CD4-positive, alpha-beta T cell (primary cell): ENCODE data around the gene AJUBA. TPM values are rescaled to one million over a fixed set of nuclear protein-coding genes. Genes with fewer than 3 reads are reported as not detected.
"Not testable (repeated sequence)": the region's sequence is repeated elsewhere in the genome, so short reads cannot be mapped to it uniquely, and the experiment has no call there.

Experiments
- ATAC-seq: fragments of 200-7000 bp; cut with Tn5 transposase; one replicate; pipeline ENCODE4 v1.10.0; 2022; ENCODE audit warnings: mild to moderate bottlenecking; ENCODE audit not compliant: poor library complexity
- CTCF ChIA-PET: fragments of 350-600 bp; sonication (Branson Sonifier 250); formaldehyde crosslinking; loops from one replicate; lab custom pipeline; 2021; ENCODE audit warnings: antibody characterized with exemption, inconsistent platforms; lab: Charles Lee
- POLR2A ChIA-PET: fragments of 350-600 bp; sonication (Branson Sonifier 250); formaldehyde crosslinking; loops from one replicate; lab custom pipeline; 2021; ENCODE audit warnings: antibody characterized with exemption, inconsistent platforms; lab: Charles Lee
- DNase-seq, 14 experiments: peaks; one replicate each; pipeline ENCODE4 v3.0.0-alpha.2; 2013 to 2020; ENCODE audit warnings: mixed read lengths in 2 of 14
- H3K27ac ChIP-seq, 2 donors: one replicate each; pipeline versions ENCODE4 v1.5.1 to v1.7.0; 2013; ENCODE audit warnings: low read length in 2 of 2, low read depth in 1 of 2, mild to moderate bottlenecking in 1 of 2
- H3K27me3 ChIP-seq, 2 experiments: 1 replicate in 1 of 2; 2 replicates in 1 of 2; pipeline versions ENCODE4 v1.6.1 to v1.7.0; 2013; ENCODE audit warnings: low read length in 2 of 2, control low read depth in 1 of 2, mild to moderate bottlenecking in 1 of 2, moderate library complexity in 1 of 2; ENCODE audit not compliant: insufficient read depth in 2 of 2, control insufficient read depth in 1 of 2
- H3K36me3 ChIP-seq: one replicate; pipeline ENCODE4 v1.6.1; 2013; ENCODE audit warnings: low read length, control low read depth; ENCODE audit not compliant: insufficient read depth
- H3K4me1 ChIP-seq: one replicate; pipeline ENCODE4 v1.6.1; 2013; ENCODE audit warnings: low read length, control low read depth; ENCODE audit not compliant: insufficient read depth
- H3K4me3 ChIP-seq: one replicate; pipeline ENCODE4 v1.5.1; 2013; ENCODE audit warnings: mild to moderate bottlenecking, low read length, moderate library complexity
- H3K9me3 ChIP-seq, 2 experiments: 1 replicate in 1 of 2; 2 replicates in 1 of 2; pipeline versions ENCODE4 v1.6.1 to v1.7.0; 2013; ENCODE audit warnings: low read length in 2 of 2, mild to moderate bottlenecking in 2 of 2, control low read depth in 1 of 2, moderate library complexity in 1 of 2; ENCODE audit not compliant: control insufficient read depth in 1 of 2, insufficient read depth in 1 of 2
- H3K27ac Mint-ChIP-seq: one replicate; pipeline ENCODE4 v1.8.0; 2020; ENCODE audit warnings: mixed read lengths
- H3K27me3 Mint-ChIP-seq: one replicate; pipeline ENCODE4 v1.8.0; 2021; ENCODE audit warnings: mixed read lengths
- H3K36me3 Mint-ChIP-seq: one replicate; pipeline ENCODE4 v1.8.0; 2021; ENCODE audit warnings: low read depth, mixed read lengths
- H3K4me1 Mint-ChIP-seq: one replicate; pipeline ENCODE4 v1.8.0; 2021; ENCODE audit warnings: low read depth, mixed read lengths
- H3K4me3 Mint-ChIP-seq: one replicate; pipeline ENCODE4 v1.8.0; 2020; ENCODE audit warnings: mild to moderate bottlenecking, mixed read lengths
- H3K9me3 Mint-ChIP-seq: one replicate; pipeline ENCODE4 v1.8.0; 2020; ENCODE audit warnings: mixed read lengths
- CTCF ChIP-seq: fragments of 200-600 bp; IDR thresholded peaks from one replicate; pipeline ENCODE4 v1.8.0; 2022; ENCODE audit warnings: antibody characterized with exemption, mild to moderate bottlenecking
- intact Hi-C, 2 experiments: fragments of 100-400 bp; cut with DNase I in 1 of 2; cut with micrococcal nuclease in 1 of 2; formaldehyde crosslinking; loops; one replicate each; pipeline versions ENCODE4 v1.15.1 to v1.9.0; 2023 to 2025; cut with DNase I, micrococcal nuclease
- total RNA-seq, 174 experiments: library from RNA in 2 of 174; stranded (reverse) in 2 of 174; gene quantifications; one replicate each; pipeline ENCODE4 v1.2.3 and lab custom pipeline; 2021 to 2026

AJUBA gene
- total RNA-seq, 2 experiments from 2014 or later: 0.67 to 1.1 TPM

- H3K4me1 Mint-ChIP-seq: no peaks in the 10 kb centered on the region
- no peak overlapping the region for H3K4me3 ChIP-seq
- intact Hi-C loops: no loop called here
- H3K27me3 Mint-ChIP-seq: no peaks in the 10 kb centered on the region
- H3K27ac Mint-ChIP-seq: no peak overlapping the region
- no peak overlapping the region for H3K27ac ChIP-seq
- TF ChIP-seq CTCF: no peak
- ATAC-seq (no peak), DNase-seq (no peak)
- no peaks in the 10 kb centered on the region for H3K36me3 ChIP-seq
- no peaks in the 10 kb centered on the region for H3K27me3 ChIP-seq
- ChIA-PET CTCF (interaction anchor here (0.5 to 4.4 kb wide), 6 partner anchors 10 to 207 kb away, joined by 3 to 42 read pairs (median 16); partner anchors contain the start of genes AJUBA, CDH24 and PRMT5), POLR2A (interaction anchor here (0.8 to 2.4 kb wide), 5 partner anchors 10 to 85 kb away, joined by 3 to 16 read pairs (median 4); partner anchors contain the start of genes AJUBA and CDH24)
- no peaks in the 10 kb centered on the region for H3K36me3 Mint-ChIP-seq
- H3K4me3 Mint-ChIP-seq: no peak overlapping the region
- H3K9me3 ChIP-seq: no peaks in the 10 kb centered on the region
- H3K4me1 ChIP-seq: no peaks in the 10 kb centered on the region
- H3K9me3 Mint-ChIP-seq: no peaks in the 10 kb centered on the region
Measured at GRCh38 chr14:22972313-22972930, 9.9 kb downstream of the AJUBA start.

GRCh38 chr14:22971152-22971551 is 11.2 kb downstream of the AJUBA start:
- no peak overlapping the region for H3K27ac Mint-ChIP-seq
- intact Hi-C loops: no loop called here
- ATAC-seq: no peak
- no peaks in the 10 kb centered on the region for H3K9me3 Mint-ChIP-seq
- TF ChIP-seq CTCF: no peak
- CTCF ChIA-PET: interaction anchor here (0.6 to 4.4 kb wide), 3 partner anchors 15 to 157 kb away, joined by 4 to 42 read pairs (median 23); partner anchors contain the start of gene CDH24
- Histone ChIP-seq H3K27ac (no peak overlapping the region), H3K27me3 (no peaks in the 10 kb centered on the region), H3K36me3 (no peaks in the 10 kb centered on the region), H3K9me3 (no peaks in the 10 kb centered on the region), H3K4me1 (no peaks in the 10 kb centered on the region), H3K4me3 (no peak overlapping the region)
- H3K27me3 Mint-ChIP-seq: no peaks in the 10 kb centered on the region
- H3K36me3 Mint-ChIP-seq: no peaks in the 10 kb centered on the region
- POLR2A ChIA-PET: no interaction called here
- H3K4me3 Mint-ChIP-seq: no peak overlapping the region
- no peaks in the 10 kb centered on the region for H3K4me1 Mint-ChIP-seq
- no peak for DNase-seq

GRCh38 chr14:22966783-22967269 is 15.5 kb downstream of the AJUBA start:
- H3K4me1 ChIP-seq: no peaks in the 10 kb centered on the region
- intact Hi-C loops: no loop called here
- TF ChIP-seq CTCF: no peak
- H3K4me3 ChIP-seq: no peak overlapping the region
- Mint-ChIP-seq H3K36me3 (no peaks in the 10 kb centered on the region), H3K9me3 (no peaks in the 10 kb centered on the region), H3K4me3 (no peak overlapping the region), H3K27me3 (no peaks in the 10 kb centered on the region), H3K27ac (no peak overlapping the region), H3K4me1 (no peaks in the 10 kb centered on the region)
- H3K9me3 ChIP-seq: no peaks in the 10 kb centered on the region
- DNase-seq: no peak
- no peak overlapping the region for H3K27ac ChIP-seq
- H3K36me3 ChIP-seq: no peaks in the 10 kb centered on the region
- no peak for ATAC-seq
- POLR2A ChIA-PET: no interaction called here
- no peaks in the 10 kb centered on the region for H3K27me3 ChIP-seq
- CTCF ChIA-PET: interaction anchor here (0.7 kb wide), 1 partner anchor 19 kb away, joined by 3 read pairs; no protein-coding TSS in a partner anchor

- H3K36me3 Mint-ChIP-seq, H3K27me3 Mint-ChIP-seq, ATAC-seq: not testable (repeated sequence)
Measured at GRCh38 chr14:22965916-22966782, 16.2 kb downstream of the AJUBA start.

More at GRCh38 chr14:22965916-22966782, 16.2 kb downstream of the AJUBA start:
- H3K9me3 Mint-ChIP-seq, H3K4me1 ChIP-seq, H3K4me3 ChIP-seq, H3K9me3 ChIP-seq, DNase-seq, intact Hi-C loops, H3K4me1 Mint-ChIP-seq, H3K36me3 ChIP-seq, H3K27me3 ChIP-seq, H3K27ac ChIP-seq, H3K27ac Mint-ChIP-seq, H3K4me3 Mint-ChIP-seq: not testable (repeated sequence)
- ChIA-PET CTCF (interaction anchor here (0.7 to 2.0 kb wide), 2 partner anchors 20 kb away, joined by 3 to 5 read pairs; no protein-coding TSS in a partner anchor), POLR2A (interaction anchor here (0.6 kb wide), 1 partner anchor 17 kb away, joined by 4 read pairs; no protein-coding TSS in a partner anchor)
